GM18508 (cell line): ENCODE measurements around the gene MANBA.
"Not testable (repeated sequence)": the region's sequence is repeated elsewhere in the genome, so short reads cannot be mapped to it uniquely, and the experiment has no call there.

ENCODE experiments used
- ATAC-seq: cut with Tn5 transposase; IDR thresholded peaks from one replicate; pipeline ENCODE4 v1.9.1; 2021; ENCODE audit warnings: moderate number of reproducible peaks; ENCODE audit not compliant: insufficient read depth, unreplicated experiment

MANBA gene

DNA sequence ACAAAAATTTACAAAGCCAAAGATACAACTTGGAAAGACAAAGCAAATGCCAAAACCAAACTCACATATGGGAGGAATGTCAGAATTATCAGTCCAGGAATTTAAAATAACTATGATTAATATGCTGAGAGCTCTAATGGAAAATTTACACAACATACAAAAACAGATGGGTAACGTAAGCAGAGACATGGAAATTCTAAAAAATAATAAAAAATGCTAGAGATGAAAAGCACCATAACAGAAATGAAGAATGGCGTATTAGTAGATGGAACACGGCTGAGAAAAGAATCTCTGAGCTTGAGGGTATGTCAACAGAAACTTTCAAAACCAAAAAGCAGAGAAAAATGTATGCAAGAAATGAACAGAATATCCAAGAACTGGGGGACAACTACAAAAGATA is 4.1 kb upstream of the MANBA start:
- ATAC-seq = no peak

DNA sequence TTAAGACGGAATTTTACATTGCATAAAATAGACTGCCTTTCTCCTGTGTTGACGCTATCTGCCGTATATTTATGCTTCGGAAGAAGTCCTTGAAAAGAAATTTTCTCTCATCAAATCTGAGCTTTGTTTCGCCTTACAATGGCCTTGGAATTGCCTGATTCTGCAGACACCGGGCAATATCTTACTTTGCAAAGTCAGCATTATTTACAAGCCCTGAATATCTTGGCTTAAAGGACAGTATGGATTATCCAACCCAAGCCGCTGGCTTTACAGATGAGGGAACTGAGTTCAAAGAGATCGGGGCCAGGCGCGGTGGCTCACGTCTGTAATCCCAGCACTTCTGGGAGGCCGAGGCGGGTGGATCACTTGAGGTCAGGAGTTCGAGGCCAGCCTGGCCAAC is 1.1 kb upstream of the MANBA start:
- ATAC-seq = no peak

DNA sequence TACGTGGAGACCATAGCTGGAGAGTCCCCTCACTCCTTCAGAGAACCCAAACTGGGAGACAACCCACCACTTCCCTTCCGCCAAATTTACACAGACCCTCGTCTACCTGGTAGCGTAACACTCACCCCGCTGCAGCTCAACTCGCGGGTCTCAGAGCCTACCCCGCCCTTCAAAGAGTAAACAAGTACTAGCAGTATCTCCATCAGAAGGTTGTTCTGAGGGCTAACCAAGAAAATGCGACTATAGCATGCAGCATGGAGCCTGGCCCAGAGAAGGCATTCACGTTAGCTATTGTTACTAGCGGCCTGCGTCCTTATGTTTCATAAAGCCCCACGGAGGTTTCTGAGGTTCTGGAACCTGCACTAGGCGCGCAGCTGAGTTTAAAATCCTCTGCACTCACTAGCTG is 531 bp upstream of the MANBA start:
- ATAC-seq = no peak

DNA sequence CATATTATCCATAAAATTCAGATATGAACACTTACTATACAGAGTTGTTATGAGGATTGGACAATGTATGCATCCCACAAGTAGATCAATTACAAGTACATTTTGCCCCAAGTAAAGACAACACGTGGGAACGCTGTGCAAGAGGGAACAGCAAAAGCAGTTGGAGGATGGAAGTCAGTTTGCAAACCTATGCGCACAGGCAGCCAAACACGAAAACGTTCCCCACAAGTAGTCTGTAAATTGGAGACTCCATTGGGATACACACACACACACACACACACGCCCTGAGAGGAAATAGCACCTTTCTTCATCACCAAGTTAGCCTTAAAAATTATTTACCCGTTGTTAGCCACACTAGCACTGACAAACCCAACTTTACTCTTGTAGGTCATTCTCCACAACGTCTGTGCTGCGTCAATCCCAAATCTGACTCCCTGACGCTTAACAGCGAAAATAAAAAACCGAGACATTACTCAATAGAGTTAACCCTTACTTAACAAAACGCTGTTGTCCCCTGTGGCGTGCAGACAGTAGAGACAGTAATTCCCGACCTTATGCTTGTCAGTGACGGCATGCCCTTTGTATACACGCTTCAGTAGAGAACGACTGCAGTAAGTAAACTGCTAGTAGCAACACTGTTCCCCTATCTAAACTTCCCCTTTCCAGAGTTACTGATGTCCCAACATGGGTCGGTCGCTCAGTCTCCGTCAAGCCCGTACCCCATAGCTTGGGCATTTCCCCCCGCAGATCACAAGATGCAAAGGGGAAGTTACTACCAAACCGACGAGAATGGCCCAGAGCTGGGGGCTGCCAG is 730 bp downstream of the MANBA start:
- peak; percentile 42 for ATAC-seq

DNA sequence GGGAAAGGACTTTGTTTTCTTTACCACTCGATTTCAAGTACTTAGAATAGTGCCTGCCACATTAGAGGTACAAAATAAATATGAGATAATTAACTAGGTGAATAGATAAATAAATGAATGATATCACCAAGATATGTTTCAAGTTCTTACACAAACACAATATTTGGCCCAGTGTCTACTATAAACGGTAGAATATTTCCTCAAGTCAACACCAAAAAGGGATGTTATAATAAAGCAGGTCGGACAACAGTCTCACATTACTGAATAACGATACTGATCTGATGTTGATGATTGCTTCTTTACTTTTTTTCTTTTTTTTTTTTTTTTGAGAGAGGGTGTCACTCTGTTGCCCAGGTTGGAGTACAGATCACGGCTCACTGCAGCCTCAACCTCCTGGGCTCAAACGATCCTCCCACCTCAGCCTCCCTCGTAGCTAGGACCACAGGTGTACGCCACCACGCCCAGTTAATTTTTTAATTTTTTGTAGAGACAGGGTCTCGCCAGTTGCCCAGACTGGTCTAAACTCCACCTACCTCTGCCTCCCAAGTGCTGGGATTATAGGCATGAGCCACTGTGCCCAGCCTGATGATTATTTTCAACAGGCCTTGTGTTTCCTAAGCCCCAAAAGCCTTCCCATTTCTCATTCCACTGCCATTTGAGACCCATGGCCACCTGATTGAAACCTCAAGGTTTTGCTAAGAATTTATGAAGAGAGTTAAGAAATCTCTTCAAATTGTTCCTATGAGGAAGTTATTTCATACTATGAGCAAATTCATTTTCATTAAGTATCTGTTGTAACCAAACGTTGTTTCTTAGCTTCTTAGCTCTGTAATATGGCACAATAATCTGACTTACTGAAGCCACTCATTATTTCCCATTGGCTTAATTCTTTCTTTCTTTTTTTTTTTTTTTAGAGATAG is 2.3 kb downstream of the MANBA start:
- no peak for ATAC-seq

DNA sequence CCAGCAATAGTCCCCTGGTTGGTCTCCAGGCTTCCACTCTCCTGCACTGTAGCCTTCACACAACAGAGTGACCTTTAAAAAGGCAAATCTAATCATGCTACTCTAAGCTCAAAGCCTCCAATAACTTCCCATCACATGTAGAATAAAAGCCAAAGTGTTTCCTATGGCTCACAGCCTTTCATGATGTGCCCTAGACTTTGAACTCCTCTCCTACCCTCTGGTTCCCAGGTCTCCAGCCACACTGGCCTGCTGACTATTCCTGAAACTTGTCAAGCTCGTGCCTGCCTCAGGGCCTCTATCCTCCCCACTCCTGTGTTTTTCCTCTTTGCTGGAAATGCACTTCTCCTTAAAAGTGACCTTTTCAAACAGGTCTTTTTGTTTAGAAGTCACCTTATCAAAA is 3.1 kb downstream of the MANBA start:
- no peak for ATAC-seq

DNA sequence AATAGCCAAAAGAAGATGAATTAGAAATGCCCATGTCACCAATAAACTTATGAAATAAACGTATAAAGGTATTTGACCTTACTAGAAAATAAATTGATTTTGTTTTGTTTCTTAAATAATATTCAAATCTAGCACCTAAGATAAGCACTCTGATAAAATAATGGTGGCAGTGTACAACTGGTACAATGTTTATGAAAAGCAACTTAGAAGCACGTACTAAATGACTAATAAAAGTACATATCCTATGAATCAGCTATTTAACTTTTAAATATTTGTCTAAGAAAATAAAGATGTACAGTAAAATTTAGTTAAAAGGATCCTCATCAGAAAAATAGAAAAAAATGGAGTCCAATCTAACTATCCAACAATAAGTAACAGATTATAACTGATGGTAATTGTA is 6.7 kb downstream of the MANBA start:
- ATAC-seq = no peak

DNA sequence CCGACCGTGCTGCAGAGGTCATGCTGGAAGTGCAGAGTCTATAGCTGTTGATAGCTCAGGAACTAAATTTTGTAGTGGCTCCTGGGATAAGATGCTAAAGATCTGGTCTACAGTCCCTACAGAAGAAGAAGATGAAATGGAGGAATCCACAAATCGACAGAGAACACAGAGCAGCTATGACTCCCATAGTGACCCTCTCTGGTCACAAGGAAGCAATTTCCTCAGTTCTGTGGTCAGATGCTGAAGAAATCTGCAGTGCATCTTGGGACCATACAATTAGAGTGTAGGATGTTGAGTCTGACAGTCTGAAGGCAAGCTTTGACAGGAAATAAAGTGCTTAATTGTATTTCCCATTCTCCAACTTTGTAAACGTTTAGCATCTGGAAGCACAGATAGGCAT is 8.8 kb downstream of the MANBA start:
- no peak for ATAC-seq

DNA sequence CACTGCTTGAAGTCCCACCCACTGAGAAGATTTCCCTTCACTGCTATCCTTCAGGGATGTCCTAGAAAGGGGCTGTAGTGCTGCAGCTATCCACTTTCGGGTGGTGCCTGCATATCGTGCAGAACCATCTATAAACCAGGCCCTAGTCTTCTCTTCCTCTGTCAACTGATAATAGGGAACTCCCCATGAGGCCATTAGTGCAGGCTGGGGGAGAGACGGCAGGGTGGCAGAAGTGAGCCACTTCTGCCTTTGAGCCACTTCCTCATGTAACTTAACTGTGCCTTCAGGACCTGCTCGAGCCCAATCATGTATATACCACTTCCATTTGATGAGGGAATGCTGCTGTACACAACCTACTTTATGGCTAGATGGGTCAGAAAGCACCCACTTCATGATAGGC is 17.4 kb downstream of the MANBA start:
- peak; percentile 95 for ATAC-seq

DNA sequence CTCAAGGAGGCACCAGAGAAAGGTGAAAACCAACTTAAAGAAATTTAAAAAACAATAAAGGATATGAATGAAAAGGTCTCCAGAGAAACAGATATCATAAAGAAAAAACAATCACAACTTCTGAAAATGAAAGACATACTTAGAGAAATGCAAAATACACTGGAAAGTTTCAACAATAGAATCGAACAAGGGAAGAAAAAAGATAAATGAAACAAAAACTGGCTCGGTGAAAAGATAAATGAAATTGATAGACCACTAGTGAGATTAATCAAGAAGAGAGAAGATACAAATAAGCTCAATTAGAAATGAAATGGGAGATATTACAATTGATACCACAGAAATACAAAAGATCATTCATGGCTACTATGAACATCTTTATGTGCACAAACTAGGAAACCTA is 22.0 kb downstream of the MANBA start:
- not testable (repeated sequence) for ATAC-seq

DNA sequence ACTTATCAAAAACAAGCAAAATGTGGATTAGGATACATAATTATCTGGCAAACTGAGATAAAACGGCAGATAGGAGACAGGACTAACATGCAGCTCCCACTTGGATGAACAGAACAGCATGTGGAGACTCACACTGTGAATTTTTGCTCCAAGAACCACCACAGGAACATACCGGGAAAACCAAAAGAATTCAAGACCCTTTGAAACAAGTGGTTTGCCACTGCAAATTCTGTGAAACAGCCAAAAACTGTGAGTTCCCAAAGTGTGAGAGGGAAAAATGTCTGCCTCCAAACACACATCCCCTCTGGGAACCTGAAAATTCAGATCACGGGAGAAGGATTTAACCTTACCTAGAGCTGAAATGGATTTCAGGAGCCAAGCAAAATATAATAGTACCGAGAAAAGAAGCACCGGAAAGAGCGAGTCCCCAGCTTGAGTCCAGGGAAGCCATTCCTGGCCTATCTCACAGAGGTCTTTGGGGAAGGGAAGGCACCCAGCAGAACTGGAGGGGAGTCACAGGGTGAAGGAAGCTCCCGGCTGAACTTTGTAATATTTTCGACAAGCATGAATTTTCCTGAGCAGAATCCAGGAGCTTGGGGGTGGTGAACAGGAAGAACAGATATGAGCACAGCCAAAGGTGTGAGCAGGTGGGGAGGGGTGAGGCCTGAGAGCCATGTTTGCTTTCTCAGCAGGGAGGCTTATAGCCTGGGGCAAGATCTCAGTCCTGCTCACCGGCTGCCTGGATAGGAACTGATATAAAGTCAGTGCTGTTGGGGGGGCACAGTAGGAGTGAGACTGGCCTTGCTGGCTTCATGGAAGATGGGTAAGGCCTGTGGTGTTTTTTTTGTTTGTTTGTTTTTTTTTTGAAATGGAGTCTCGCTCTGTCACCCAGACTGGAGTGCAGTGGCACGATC is 23.9 kb downstream of the MANBA start:
- no peak for ATAC-seq

DNA sequence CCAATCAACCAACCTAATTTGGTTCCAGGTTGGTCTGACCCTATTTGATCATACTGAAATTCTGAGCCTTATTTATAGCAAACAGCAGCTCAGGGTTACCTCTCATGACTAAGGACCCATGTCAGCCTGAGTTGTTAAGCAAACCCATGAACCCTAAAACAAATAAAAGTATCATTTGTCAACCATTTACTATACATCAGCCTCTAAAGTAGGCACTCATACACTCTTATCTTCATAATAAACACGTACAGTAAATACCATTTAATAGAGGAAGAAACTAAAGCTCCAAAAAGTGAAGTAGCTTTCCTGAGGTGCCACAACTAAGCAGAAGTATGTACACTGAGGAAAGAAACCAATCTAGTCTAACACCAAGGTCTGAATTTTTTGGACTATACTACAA is 25.2 kb downstream of the MANBA start:
- ATAC-seq = no peak

DNA sequence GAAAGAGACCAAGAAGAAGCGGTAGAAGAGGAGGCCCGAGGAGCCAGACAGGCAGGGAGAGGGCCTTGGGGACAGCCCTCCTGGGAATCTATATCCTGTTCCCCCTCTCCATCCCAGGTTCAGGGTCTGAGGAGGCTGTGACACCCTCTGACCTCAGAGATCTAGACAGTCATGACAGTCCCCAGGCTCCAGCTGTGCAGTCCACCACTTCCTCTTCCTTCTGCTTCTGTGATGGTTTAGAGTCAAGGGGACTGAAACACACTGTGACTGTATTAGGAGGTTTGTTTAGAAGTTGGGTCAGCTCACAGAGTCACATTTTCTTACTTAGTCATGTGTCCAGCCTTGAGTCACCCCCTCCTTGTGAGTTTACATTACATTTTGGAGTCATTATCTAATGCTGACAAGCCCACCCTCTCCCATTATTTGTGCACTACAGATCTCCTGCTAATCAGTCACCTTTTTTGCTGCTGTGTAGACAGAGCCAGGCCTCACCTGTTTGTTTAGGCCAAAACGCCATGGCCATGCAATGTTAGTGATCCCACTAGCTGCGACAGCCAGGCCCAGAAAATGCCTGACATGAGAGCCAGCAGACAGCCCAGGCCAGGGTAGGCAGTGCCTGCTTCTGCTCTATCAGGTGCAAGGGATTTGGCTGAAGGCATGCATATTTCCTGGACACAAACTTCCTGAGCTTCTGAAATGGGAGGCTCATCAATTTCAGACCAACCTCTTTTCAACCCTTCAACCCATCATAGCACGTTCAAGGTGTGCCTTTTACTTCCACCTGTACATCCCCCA is 26.0 kb downstream of the MANBA start:
- ATAC-seq = peak; percentile 100

DNA sequence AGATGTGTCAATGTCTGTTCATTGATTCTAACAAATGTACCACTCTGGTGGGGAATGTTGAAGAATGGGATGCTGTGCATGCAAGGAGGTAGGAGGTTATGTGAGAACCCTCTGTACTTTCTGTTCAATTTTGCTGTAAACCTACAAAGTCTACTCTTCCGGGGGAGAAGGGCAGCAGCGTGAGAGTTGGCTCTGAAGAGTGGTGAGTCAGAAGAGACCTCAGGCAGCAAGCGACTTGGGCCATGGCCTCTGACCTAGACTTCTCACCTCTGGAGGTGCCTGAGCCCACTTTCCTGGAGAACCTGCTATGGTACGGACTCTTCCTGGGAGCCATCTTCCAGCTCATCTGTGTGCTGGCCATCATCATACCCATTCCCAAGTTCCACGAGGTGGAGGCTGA is 26.7 kb downstream of the MANBA start:
- ATAC-seq = no peak

DNA sequence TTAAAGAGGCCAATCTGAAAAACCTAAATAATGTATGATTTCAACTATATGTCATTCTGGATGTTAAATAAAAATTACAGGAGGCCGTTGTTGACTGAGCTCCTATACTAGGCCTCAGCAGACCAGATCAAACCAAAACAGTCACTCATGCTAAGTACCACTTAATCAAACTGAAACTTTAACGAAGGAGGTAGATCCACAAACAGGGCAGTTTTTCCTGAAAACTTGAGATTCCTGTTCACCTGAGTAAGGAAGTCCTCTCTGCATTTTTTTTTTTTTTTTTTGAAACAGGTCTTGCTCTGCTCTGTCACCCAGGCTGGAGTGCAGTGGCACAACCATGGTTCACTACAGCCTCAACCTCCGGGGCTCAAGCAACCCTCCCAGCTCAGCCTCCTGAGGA is 27.7 kb downstream of the MANBA start:
- ATAC-seq = no peak

DNA sequence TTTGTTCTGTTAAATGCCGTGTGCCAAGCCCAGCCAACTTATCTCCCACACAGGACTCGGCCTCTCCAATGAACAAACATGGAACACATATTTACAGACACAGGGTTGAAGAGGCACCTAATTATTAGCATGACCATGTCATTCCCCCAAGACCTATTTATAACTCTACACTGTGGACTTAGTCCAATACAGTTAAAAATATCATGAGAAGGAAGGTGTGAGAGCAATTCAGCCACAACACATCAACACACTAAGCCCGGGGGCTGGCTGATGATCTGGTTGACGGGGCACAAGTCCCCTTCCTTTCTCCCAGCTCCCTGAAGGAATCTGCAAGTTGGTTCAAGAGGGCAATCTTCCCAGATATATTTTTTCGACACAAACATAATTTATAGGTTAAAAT is 28.1 kb downstream of the MANBA start:
- ATAC-seq = no peak

DNA sequence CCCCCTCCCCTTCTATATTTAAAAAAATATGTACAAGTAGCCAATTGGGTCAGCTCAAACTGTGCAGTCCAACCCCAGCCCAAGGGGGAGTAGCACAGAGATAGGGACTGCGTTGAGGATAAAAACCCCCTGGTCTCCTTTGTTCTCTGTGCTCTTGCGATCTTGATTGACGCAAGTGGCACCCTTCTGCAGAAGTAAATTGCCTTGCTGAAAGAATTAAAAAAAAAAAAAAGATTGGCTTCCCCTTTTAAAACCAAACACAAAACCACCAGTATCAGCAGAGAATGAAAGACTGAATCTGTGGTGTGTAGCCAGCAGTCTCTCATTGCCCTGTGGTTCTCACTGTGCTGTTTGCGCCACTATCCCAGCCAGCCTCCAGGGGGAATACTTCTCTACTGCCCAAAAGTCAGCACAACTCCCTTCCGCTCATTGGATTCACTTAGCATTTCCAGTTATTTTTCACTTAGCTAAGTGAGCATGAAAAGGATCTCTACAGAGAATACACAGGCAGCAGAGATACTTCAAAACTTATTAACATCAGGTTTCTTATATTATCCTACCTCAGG is 29.7 kb downstream of the MANBA start:
- no peak for ATAC-seq

DNA sequence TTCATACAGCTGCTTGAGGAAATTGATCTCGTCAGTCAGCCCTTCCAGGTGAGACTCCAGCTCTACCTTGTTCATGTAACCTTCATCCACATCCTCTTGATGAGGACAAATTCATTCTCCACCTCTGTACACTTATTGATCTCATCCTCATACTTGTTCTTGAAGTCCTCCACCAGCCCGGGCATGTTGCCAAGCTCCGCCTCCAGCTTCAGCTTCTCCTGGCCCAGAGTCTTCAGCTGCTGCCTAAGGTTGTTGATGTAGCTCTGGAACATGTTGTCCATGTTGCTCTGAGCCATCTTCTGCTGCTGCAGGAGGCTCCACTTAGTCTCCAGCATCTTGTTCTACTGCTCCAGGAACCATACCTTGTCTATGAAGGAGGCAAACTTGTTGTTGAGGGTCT is 31.3 kb downstream of the MANBA start:
- ATAC-seq = not testable (repeated sequence)

DNA sequence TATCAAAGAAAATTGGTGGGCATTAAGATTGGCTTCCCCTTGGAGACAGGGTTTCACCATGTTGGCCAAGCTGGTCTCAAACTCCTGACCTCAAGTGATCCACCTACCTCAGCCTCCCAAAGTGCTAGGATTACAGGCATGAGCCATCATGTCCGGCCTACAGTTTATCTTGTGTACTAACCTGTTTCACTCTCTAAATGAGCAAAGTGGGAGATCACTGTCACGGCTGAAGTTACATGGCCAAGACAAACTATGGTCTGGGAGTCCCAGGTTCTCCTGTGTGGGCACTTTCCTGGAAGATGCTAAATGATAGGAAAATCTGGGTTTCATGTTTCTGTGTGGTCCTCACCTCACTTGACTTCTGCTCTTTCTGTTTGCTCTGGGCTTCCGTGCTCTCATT is 33.8 kb downstream of the MANBA start:
- ATAC-seq = not testable (repeated sequence)
